IMR-90 (cell line): Measurements from ENCODE around the gene RUBCN. TPM values are rescaled to one million over a fixed set of nuclear protein-coding genes. Genes with fewer than 3 reads are reported as not detected.

Source experiments
- MAFK ChIP-seq: IDR thresholded peaks from 2 replicates; pipeline ENCODE4 v1.6.1; 2012; ENCODE audit warnings: low read depth, low read length, improper control_type of control experiment
- polyA plus RNA-seq, 3 experiments: library from polyadenylated mRNA; depleted of rRNA; stranded (reverse); fragments of >200 nt; gene quantifications; 2 replicates each; pipeline ENCODE4 v1.2.3, GENCODE V29; 2012; ENCODE audit warnings: low replicate concordance in 1 of 3
- total RNA-seq: library from RNA; depleted of rRNA; stranded (reverse); fragments of >200 nt; gene quantifications from 2 replicates; pipeline ENCODE4 v1.2.3, GENCODE V29; 2012
- TF ChIP-seq, protein P1 (sequence below): conservative IDR thresholded peaks from 2 replicates; pipeline ENCODE4 v1.5.1; 2012; ENCODE audit warnings: mild to moderate bottlenecking, low read depth, low read length, improper control_type of control experiment

Gene RUBCN
- total and polyA plus RNA-seq, 2 of the 4 experiments (the other 2 are of a cell fraction) = 10.8 to 12.6 TPM

DNA sequence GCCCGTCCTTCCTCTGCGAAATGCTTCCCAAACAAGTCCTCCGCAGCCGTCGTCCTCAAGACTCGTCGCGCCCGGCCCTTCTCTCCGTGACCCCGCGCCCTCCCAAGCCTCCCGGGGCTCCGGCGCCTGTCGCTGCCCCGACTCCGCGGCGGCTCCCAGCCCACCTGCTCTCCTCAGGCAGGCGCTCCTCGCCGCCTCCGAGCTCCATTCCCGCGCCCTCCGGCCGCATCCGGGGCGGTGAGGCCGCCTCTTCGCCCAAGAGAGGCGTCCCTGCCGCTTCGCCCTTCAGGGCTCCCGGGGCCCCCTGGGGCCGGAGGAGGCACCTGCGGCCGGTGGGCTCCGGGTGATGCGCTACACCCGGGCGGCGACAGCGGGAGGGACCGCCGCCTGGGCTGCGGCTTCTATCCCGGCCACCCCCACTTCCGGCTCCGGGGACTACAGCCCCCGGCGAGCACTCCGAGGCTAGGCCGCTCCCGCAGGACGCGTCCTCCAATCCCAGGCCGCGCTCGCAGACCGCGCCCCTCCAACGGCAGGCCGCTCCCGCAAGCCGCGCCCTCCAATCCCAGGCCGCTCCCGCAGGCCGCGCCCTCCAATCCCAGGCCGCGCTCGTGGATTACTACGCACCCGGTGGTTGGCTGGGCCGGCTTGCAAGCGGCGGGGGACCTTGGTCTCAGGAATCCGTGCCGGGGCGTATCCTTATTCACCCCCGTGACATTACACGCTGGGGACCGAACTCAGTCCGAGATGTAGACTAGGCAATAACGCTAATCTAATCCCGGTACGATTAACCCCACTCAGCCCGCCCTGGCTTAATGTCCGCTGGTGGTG, at the start of gene RUBCN (continued):
- TF ChIP-seq MAFK = no peak
- TF ChIP-seq, protein P1, sequence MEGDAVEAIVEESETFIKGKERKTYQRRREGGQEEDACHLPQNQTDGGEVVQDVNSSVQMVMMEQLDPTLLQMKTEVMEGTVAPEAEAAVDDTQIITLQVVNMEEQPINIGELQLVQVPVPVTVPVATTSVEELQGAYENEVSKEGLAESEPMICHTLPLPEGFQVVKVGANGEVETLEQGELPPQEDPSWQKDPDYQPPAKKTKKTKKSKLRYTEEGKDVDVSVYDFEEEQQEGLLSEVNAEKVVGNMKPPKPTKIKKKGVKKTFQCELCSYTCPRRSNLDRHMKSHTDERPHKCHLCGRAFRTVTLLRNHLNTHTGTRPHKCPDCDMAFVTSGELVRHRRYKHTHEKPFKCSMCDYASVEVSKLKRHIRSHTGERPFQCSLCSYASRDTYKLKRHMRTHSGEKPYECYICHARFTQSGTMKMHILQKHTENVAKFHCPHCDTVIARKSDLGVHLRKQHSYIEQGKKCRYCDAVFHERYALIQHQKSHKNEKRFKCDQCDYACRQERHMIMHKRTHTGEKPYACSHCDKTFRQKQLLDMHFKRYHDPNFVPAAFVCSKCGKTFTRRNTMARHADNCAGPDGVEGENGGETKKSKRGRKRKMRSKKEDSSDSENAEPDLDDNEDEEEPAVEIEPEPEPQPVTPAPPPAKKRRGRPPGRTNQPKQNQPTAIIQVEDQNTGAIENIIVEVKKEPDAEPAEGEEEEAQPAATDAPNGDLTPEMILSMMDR = no peak
